Tibial artery (tissue), 4 donors: ENCODE results near the gene RHCG.

Experiments
- DNase-seq, 2 donors: peaks; one replicate each; pipeline ENCODE4 v3.0.0-alpha.2; 2019
- H3K27ac ChIP-seq, 2 donors: fragments of 200-600 bp; sonication (generic) in 1 of 2; 1 replicate in 1 of 2; 2 replicates in 1 of 2; pipeline ENCODE4 v1.5.1; 2018 to 2019; ENCODE audit warnings: mild to moderate bottlenecking in 1 of 2
- H3K27me3 ChIP-seq, 2 donors: fragments of 200-600 bp; sonication (generic) in 1 of 2; one replicate each; pipeline versions ENCODE4 v1.5.1 to v1.6.0; 2016 to 2019
- H3K36me3 ChIP-seq, 3 donors: fragments of 200-600 bp; sonication (generic) in 2 of 3; one replicate each; pipeline ENCODE4 v1.5.1; 2016 to 2019; ENCODE audit warnings: mild to moderate bottlenecking in 2 of 3
- H3K4me1 ChIP-seq, 4 donors: fragments of 200-600 bp; sonication (generic) in 2 of 4; 1 replicate in 3 of 4; 2 replicates in 1 of 4; pipeline ENCODE4 v1.5.1; 2016 to 2019
- H3K4me3 ChIP-seq, 2 donors: fragments of 200-600 bp; sonication (generic) in 1 of 2; 1 replicate in 1 of 2; 2 replicates in 1 of 2; pipeline ENCODE4 v1.5.1; 2018 to 2019; ENCODE audit warnings: mild to moderate bottlenecking in 2 of 2
- H3K9me3 ChIP-seq, 3 donors: fragments of 200-600 bp; sonication (generic) in 1 of 3; one replicate each; pipeline ENCODE4 v1.5.1; 2016 to 2019
- CTCF ChIP-seq, 2 experiments: fragments of 200-600 bp in 1 of 2; fragments of 450-650 bp in 1 of 2; IDR thresholded peaks; one replicate each; pipeline ENCODE4 v1.5.1; 2017 to 2019; ENCODE audit warnings: antibody characterized with exemption in 2 of 2, mild to moderate bottlenecking in 1 of 2, moderate library complexity in 1 of 2
- intact Hi-C: fragments of 100-400 bp; cut with DNase I; formaldehyde crosslinking; loops from one replicate; pipeline ENCODE4 v1.15.0; 2023; ENCODE audit warnings: low total_unique reads

Gene RHCG

GRCh38 chr15:89496155-89497098 lies at the start of gene RHCG:
TSS of gene RHCG (minus strand) at chr15:89496583. CDS start at chr15:89496544, 39 bp downstream.
- no peak for TF ChIP-seq CTCF (IDR thresholded peaks at IDR 0.05)
- peaks cover 0 to 89% of the 10 kb centered on the region in 2 donors for H3K27me3 ChIP-seq
- peak within 1 kb of the TSS in 1 of 2 donors; percentile 20 for H3K4me3 ChIP-seq
- peaks cover 0 to 9% (median 7%) of the 10 kb centered on the region in 4 donors for H3K4me1 ChIP-seq
- no peaks in the 10 kb centered on the region for H3K9me3 ChIP-seq
- no peak within 1 kb of the TSS for H3K27ac ChIP-seq
- DNase-seq, result peak in 1 of 2 donors; percentile 44
- intact Hi-C loops, result no loop called here
- no peaks in the 10 kb centered on the region for H3K36me3 ChIP-seq

- Histone ChIP-seq H3K27ac (no peak overlapping the region), H3K36me3 (no peaks in the 10 kb centered on the region), H3K9me3 (peaks cover 0 to 4% (median 0%) of the 10 kb centered on the region in 3 donors), H3K27me3 (peaks cover 0 to 11% of the 10 kb centered on the region in 2 donors), H3K4me1 (no peaks in the 10 kb centered on the region), H3K4me3 (no peak overlapping the region)
- DNase-seq, result no peak
- no peak for TF ChIP-seq CTCF (IDR thresholded peaks at IDR 0.05)
- intact Hi-C loops, result no loop called here
Measured at GRCh38 chr15:89543389-89543788, 47.0 kb upstream of the RHCG start.

- intact Hi-C loops, result no loop called here
Measured at GRCh38 chr15:89542369-89542768, 46.0 kb upstream of the RHCG start.

GRCh38 chr15:89539027-89539426 lies 42.6 kb upstream of the RHCG start:
- intact Hi-C loops, result no loop called here
- no peak for DNase-seq
- Histone ChIP-seq H3K9me3 (peaks cover 0 to 12% (median 6%) of the 10 kb centered on the region in 3 donors), H3K4me3 (no peak overlapping the region), H3K4me1 (no peaks in the 10 kb centered on the region), H3K27me3 (peaks cover 0 to 11% of the 10 kb centered on the region in 2 donors), H3K27ac (no peak overlapping the region), H3K36me3 (no peaks in the 10 kb centered on the region)
- no peak for TF ChIP-seq CTCF (IDR thresholded peaks at IDR 0.05)

More at GRCh38 chr15:89542369-89542768, 46.0 kb upstream of the RHCG start:
- Histone ChIP-seq H3K36me3 (no peaks in the 10 kb centered on the region), H3K4me1 (no peaks in the 10 kb centered on the region), H3K27me3 (peaks cover 0 to 11% of the 10 kb centered on the region in 2 donors), H3K9me3 (peaks cover 0 to 11% (median 6%) of the 10 kb centered on the region in 3 donors), H3K27ac (no peak overlapping the region), H3K4me3 (no peak overlapping the region)
- DNase-seq, result no peak
- no peak for TF ChIP-seq CTCF (IDR thresholded peaks at IDR 0.05)

- no peaks in the 10 kb centered on the region for H3K27me3 ChIP-seq
- H3K36me3 ChIP-seq, result no peaks in the 10 kb centered on the region
- intact Hi-C loops, result no loop called here
- TF ChIP-seq CTCF (IDR thresholded peaks at IDR 0.05), result no peak
- DNase-seq, result no peak
- peaks cover 0 to 12% (median 6%) of the 10 kb centered on the region in 3 donors for H3K9me3 ChIP-seq
- H3K4me1 ChIP-seq, result no peaks in the 10 kb centered on the region
- no peak overlapping the region for H3K27ac ChIP-seq
- no peak overlapping the region for H3K4me3 ChIP-seq
Measured at GRCh38 chr15:89533861-89534544, 37.6 kb upstream of the RHCG start.
